ENCODE data around the gene FMNL2.

DNA sequence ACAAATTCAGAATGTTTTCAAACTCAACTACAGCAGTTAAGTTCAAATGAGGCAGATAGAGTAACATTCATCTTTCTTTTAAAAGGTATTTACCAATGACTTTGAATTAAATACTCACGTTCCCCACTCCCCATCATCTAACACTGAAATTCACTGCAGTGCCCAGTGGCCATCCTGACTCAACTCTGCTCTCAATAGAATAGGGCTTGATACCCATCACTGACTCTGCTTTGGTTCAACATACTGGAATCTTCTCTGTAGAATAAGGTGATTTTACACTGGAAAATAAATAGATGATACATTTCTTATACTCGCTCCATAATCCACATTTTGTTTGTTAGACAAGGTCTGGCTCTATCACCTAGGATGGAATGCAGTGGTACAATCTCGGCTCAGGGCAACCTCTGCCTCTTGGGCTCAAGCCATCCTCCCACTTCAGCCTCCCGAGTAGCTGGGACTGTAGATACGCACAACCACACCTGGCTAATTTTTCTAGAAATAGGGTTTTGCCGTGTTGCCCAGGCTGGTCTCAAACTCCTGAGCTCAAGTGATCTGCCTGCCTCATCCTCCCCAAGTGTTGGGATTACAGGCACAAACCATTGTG lies 315.9 kb downstream of the FMNL2 start:
- TF ChIP-seq POLR2AphosphoS5 (IDR thresholded peaks at IDR 0.05; ENCODE audit: low read depth, low read length): peak; percentile 63; the same call in 1 of the 2 replicates
- no peak for TF ChIP-seq TAF1 (IDR thresholded peaks at IDR 0.05; ENCODE audit: low read depth, low read length)
